HL-60 (cell line): ENCODE data around the gene RPL34.

ENCODE experiments used
- GABPA ChIP-seq: IDR thresholded peaks from 2 replicates; pipeline ENCODE4 v1.6.1; 2012; ENCODE audit warnings: low read depth
- POLR2AphosphoS5 ChIP-seq: IDR thresholded peaks from 2 replicates; pipeline ENCODE4 v1.6.1; 2012; ENCODE audit warnings: low read depth
- REST ChIP-seq: IDR thresholded peaks from 2 replicates; pipeline ENCODE4 v1.6.1; 2012; ENCODE audit warnings: low read depth; ENCODE audit not compliant: insufficient replicate concordance
- SPI1 ChIP-seq: IDR thresholded peaks from 2 replicates; pipeline ENCODE4 v1.6.1; 2012; ENCODE audit warnings: low read depth, mild to moderate bottlenecking, borderline replicate concordance
- TF ChIP-seq, protein P1 (sequence below): IDR thresholded peaks from one replicate; pipeline ENCODE4 v1.5.1; 2011; ENCODE audit warnings: low read length, control low read depth, inconsistent platforms; ENCODE audit not compliant: insufficient read depth

DNA sequence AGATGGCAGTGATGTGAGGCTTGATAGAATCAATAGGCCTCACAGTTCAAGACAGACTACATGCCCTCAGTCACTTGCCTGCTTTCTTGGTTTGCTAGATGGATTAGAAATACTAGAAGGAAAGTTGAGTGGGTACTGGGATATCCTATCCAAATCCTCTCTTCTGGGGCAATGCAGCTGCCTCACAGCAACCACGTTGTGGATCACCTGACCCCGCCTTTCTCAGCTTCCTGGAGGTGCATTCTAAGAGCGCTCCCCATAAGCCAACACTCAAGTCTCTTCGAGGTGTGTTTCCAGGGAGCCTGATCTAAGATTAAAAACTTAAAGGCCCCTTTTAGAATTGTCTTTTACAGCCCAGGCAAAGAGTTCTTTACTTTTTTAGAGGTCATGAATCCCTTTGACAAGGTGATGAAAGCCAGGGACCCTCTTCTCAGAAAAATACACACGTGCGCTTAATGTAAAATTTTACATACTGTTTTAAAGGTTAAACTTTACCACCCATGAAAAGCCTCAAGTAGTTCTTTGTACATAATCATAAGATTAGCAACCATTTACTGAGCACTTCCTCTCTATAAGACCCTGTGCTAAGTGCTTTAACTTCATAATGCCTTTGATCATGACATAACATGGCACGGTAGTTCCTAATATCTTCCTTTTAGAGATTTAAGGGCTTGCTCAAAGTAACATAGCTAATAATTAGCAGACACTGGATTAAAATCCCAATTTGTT lies 840 bp upstream of the RPL34 start:
- TF ChIP-seq, protein P1, sequence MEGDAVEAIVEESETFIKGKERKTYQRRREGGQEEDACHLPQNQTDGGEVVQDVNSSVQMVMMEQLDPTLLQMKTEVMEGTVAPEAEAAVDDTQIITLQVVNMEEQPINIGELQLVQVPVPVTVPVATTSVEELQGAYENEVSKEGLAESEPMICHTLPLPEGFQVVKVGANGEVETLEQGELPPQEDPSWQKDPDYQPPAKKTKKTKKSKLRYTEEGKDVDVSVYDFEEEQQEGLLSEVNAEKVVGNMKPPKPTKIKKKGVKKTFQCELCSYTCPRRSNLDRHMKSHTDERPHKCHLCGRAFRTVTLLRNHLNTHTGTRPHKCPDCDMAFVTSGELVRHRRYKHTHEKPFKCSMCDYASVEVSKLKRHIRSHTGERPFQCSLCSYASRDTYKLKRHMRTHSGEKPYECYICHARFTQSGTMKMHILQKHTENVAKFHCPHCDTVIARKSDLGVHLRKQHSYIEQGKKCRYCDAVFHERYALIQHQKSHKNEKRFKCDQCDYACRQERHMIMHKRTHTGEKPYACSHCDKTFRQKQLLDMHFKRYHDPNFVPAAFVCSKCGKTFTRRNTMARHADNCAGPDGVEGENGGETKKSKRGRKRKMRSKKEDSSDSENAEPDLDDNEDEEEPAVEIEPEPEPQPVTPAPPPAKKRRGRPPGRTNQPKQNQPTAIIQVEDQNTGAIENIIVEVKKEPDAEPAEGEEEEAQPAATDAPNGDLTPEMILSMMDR = no peak
- TF ChIP-seq REST (no peak), POLR2AphosphoS5 (no peak), GABPA (0 out of 2 replicates have a peak, but pooled peaks have one; percentile 3), SPI1 (peak; percentile 84)
